ENCODE measurements around the gene KANK2.

KANK2 gene

GRCh38 chr19:11227195-11227886, 30.0 kb upstream of the KANK2 start:
- no peak for DNase-seq (ENCODE audit: low read depth, low spot score)
- CTCF ChIA-PET = interaction anchor here (1.5 kb wide), 1 partner anchor 101 kb away, joined by 3 read pairs; no protein-coding TSS in a partner anchor
- POLR2A ChIA-PET = no interaction called here
- no peak overlapping the region for H3K4me3 ChIP-seq (ENCODE audit: low read depth, low read length)
- TF ChIP-seq CTCF (IDR thresholded peaks at IDR 0.05; ENCODE audit: insufficient read depth, low read length, missing control alignments) = no peak

GRCh38 chr19:11226716-11227166, 29.4 kb upstream of the KANK2 start:
- no peak overlapping the region for H3K4me3 ChIP-seq (ENCODE audit: low read depth, low read length)
- ChIA-PET POLR2A (no interaction called here), CTCF (interaction anchor here (1.3 to 1.5 kb wide), 2 partner anchors 23 to 101 kb away, joined by 3 read pairs; no protein-coding TSS in a partner anchor)
- no peak for DNase-seq (ENCODE audit: low read depth, low spot score)
- TF ChIP-seq CTCF (IDR thresholded peaks at IDR 0.05; ENCODE audit: insufficient read depth, low read length, missing control alignments) = no peak

GRCh38 chr19:11225815-11226214, 28.5 kb upstream of the KANK2 start:
- ChIA-PET POLR2A (interaction anchor here (0.6 kb wide), 1 partner anchor 170 kb away, joined by 3 read pairs; no protein-coding TSS in a partner anchor), CTCF (interaction anchor here (1.3 to 1.5 kb wide), 2 partner anchors 22 to 100 kb away, joined by 3 read pairs; no protein-coding TSS in a partner anchor)
- H3K4me3 ChIP-seq (ENCODE audit: low read depth, low read length) = no peak overlapping the region
- no peak for DNase-seq (ENCODE audit: low read depth, low spot score)
- TF ChIP-seq CTCF (IDR thresholded peaks at IDR 0.05; ENCODE audit: insufficient read depth, low read length, missing control alignments) = no peak

GRCh38 chr19:11225172-11225571, 27.8 kb upstream of the KANK2 start:
- DNase-seq (ENCODE audit: low read depth, low spot score) = no peak
- CTCF ChIA-PET = interaction anchor here (1.3 kb wide), 1 partner anchor 21 kb away, joined by 3 read pairs; no protein-coding TSS in a partner anchor
- POLR2A ChIA-PET = no interaction called here
- H3K4me3 ChIP-seq (ENCODE audit: low read depth, low read length) = no peak overlapping the region
- no peak for TF ChIP-seq CTCF (IDR thresholded peaks at IDR 0.05; ENCODE audit: insufficient read depth, low read length, missing control alignments)

GRCh38 chr19:11224429-11224828, 27.1 kb upstream of the KANK2 start:
- H3K4me3 ChIP-seq (ENCODE audit: low read depth, low read length) = no peak overlapping the region
- no peak for TF ChIP-seq CTCF (IDR thresholded peaks at IDR 0.05; ENCODE audit: insufficient read depth, low read length, missing control alignments)
- CTCF ChIA-PET = interaction anchor here (1.1 kb wide), 1 partner anchor 15 kb away, joined by 3 read pairs; the partner anchor contains the start of gene ANGPTL8
- POLR2A ChIA-PET = no interaction called here
- no peak for DNase-seq (ENCODE audit: low read depth, low spot score)

- POLR2A ChIA-PET = no interaction called here
- CTCF ChIA-PET = interaction anchor here (1.1 to 2.0 kb wide), 3 partner anchors 17 to 97 kb away, joined by 3 to 5 read pairs (median 3); partner anchors contain the start of gene ANGPTL8
- TF ChIP-seq CTCF (IDR thresholded peaks at IDR 0.05; ENCODE audit: insufficient read depth, low read length, missing control alignments) = no peak
- H3K4me3 ChIP-seq (ENCODE audit: low read depth, low read length) = no peak overlapping the region
- no peak for DNase-seq (ENCODE audit: low read depth, low spot score)
Measured at GRCh38 chr19:11223200-11223599, 25.9 kb upstream of the KANK2 start.

All from AG04449 (cell line).